A549 (cell line): ENCODE data around the gene FOXRED1.
"Not testable (repeated sequence)": the region's sequence is repeated elsewhere in the genome, so short reads cannot be mapped to it uniquely, and the experiment has no call there.

Source experiments
- BCL3 ChIP-seq: fragments of >200 bp; sonication (Bioruptor Twin); formaldehyde crosslinking; IDR thresholded peaks from 3 replicates; pipeline ENCODE4 v1.6.1; 2016
- CTCF ChIP-seq: fragments of >200 bp; sonication (Bioruptor Twin); formaldehyde crosslinking; IDR thresholded peaks from 3 replicates; pipeline ENCODE4 v1.5.1; 2016
- E2F6 ChIP-seq: IDR thresholded peaks from 2 replicates; pipeline ENCODE4 v1.6.1; 2012; ENCODE audit warnings: low read depth, borderline replicate concordance
- JUN ChIP-seq, 2 experiments: fragments of >200 bp; sonication (Bioruptor Twin); formaldehyde crosslinking; IDR thresholded peaks; 2 replicates in 1 of 2; 3 replicates in 1 of 2; pipeline ENCODE4 v1.6.1; 2016 to 2017
- KDM1A ChIP-seq: fragments of 200-600 bp; sonication (generic); IDR thresholded peaks from 2 replicates; pipeline ENCODE4 v1.6.1; 2016; ENCODE audit warnings: low read depth, mild to moderate bottlenecking
- POLR2A ChIP-seq: IDR thresholded peaks from 2 replicates; pipeline ENCODE4 v1.6.1; 2012; ENCODE audit warnings: mild to moderate bottlenecking, low read length
- POLR2AphosphoS2 ChIP-seq: conservative IDR thresholded peaks from 2 replicates; pipeline ENCODE4 v1.6.1; 2012; ENCODE audit warnings: low read length, improper control_type of control experiment, inconsistent platforms
- RARB ChIP-seq: fragments of 250-450 bp; sonication (Bioruptor Pico); IDR thresholded peaks from 2 replicates; pipeline ENCODE4 v1.8.0; 2021; ENCODE audit warnings: mild to moderate bottlenecking, moderate library complexity
- REST ChIP-seq: fragments of 200-600 bp; sonication (generic); IDR thresholded peaks from 2 replicates; pipeline ENCODE4 v1.6.1; 2016; ENCODE audit warnings: antibody characterized with exemption, mild to moderate bottlenecking, moderate library complexity
- RNF2 ChIP-seq: fragments of 200-600 bp; sonication (generic); IDR thresholded peaks from 2 replicates; pipeline ENCODE4 v1.6.1; 2016; ENCODE audit warnings: low read depth, mild to moderate bottlenecking, antibody characterized with exemption, moderate library complexity, borderline replicate concordance
- SREBF2 ChIP-seq: fragments of 450-650 bp; IDR thresholded peaks from 2 replicates; pipeline ENCODE4 v1.6.1; 2014; ENCODE audit warnings: mild to moderate bottlenecking, moderate library complexity
- ZFP36 ChIP-seq: fragments of 450-650 bp; IDR thresholded peaks from 2 replicates; pipeline ENCODE4 v1.6.1; 2014; ENCODE audit warnings: borderline replicate concordance; ENCODE audit not compliant: partially characterized antibody

- not testable (repeated sequence) for TF ChIP-seq ZFP36; JUN (IDR thresholded peaks at IDR 0.05); CTCF; E2F6; BCL3; RNF2; REST; POLR2A; KDM1A; POLR2AphosphoS2; RARB (CRISPR knock-in tag); SREBF2
Observed at GRCh38 chr11:126308771-126309170, 39.8 kb downstream of the FOXRED1 start.
